Measurements from ENCODE around the gene ADCY5.
"Not testable (repeated sequence)": the region's sequence is repeated elsewhere in the genome, so short reads cannot be mapped to it uniquely, and the experiment has no call there.

The ADCY5 gene

DNA sequence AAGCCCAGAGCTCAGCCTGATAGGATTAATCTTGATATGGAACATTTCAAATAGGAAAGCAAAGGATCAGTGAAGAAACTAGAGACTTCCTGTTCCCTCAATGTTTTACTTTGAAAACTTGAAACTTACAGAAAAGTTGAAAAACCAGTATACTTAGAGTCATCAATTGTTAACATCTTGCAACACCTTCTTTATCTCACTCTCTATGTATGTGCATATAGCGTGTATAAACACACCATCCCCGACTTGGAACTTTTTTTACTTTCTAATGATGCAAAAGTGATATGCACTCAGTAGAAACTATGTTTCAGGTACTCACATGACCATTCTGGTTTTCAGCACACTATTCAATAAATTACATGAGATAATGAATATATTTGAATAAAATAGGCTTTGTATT, 186.7 kb downstream of the ADCY5 start:
- Histone ChIP-seq H3K27me3 (ENCODE audit: control insufficient read depth, insufficient read depth, low read length) (no peaks in the 10 kb centered on the region), H3K4me1 (ENCODE audit: control insufficient read depth, insufficient read depth, low read length) (no peaks in the 10 kb centered on the region), H3K4me2 (ENCODE audit: low read length) (no peak overlapping the region), H3K9ac (ENCODE audit: low read depth, low read length) (no peak overlapping the region), H3K36me3 (ENCODE audit: insufficient read depth, low read length) (peaks cover 3% of the 10 kb centered on the region), H3K4me3 (ENCODE audit: low read length) (no peak overlapping the region), H3K9me3 (replicated peaks; ENCODE audit: low read length) (no peaks in the 10 kb centered on the region)

DNA sequence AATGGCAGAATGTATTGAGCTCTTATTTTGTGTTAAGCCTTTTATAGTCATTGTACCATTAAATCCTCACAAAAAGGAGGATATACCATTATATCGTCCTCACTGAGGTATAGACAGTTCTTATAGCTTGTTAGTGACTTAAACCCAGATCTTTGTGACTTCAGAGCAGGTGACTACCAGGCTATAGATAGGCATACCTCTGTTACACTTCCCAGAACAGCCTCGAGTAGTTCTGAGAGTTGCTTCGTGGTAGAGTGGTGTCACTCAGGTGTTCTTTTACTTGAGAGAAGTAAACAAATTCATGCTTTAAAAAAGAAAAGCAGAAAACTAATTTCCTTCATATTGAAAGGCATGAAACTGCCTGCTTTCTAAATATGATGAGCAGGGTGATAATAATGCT, 187.2 kb downstream of the ADCY5 start:
- Histone ChIP-seq H3K9ac (ENCODE audit: low read depth, low read length) (no peak overlapping the region), H3K27me3 (ENCODE audit: control insufficient read depth, insufficient read depth, low read length) (no peaks in the 10 kb centered on the region), H3K4me1 (ENCODE audit: control insufficient read depth, insufficient read depth, low read length) (no peaks in the 10 kb centered on the region), H3K4me3 (ENCODE audit: low read length) (no peak overlapping the region), H3K36me3 (ENCODE audit: insufficient read depth, low read length) (peaks cover 3% of the 10 kb centered on the region), H3K4me2 (ENCODE audit: low read length) (no peak overlapping the region), H3K9me3 (replicated peaks; ENCODE audit: low read length) (no peaks in the 10 kb centered on the region)

DNA sequence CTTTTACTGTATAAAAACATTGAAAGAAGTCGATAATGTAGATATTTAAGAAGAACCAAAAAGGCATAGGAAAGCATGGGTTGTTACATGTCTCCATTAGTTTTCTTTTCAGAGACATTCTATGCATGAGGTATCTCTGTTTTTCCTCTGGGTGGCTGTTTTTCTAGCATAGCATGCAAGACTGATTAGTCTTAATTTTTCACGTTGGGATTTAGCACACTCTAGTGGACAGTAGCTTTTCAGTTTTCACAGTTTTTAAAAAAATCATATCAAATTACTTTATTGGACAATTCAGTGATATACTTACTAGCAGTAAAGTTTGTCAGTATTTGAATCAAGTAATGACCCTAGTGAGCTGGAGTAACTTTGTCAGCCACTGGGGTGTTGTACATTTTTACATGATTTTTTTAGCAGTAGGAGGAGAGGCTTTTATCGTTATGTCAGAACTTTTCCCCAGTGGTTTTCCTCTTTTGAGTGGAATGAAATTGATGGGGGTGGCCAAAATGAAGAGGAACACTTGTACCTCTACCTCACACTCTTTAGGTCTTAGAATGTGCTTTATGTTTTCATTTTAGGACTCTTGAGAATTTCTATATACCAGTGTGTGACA, 190.0 kb downstream of the ADCY5 start:
- no peaks in the 10 kb centered on the region for H3K27me3 ChIP-seq (ENCODE audit: control insufficient read depth, insufficient read depth, low read length)
- H3K9me3 ChIP-seq (replicated peaks; ENCODE audit: low read length), result no peaks in the 10 kb centered on the region
- H3K4me2 ChIP-seq (ENCODE audit: low read length), result no peak overlapping the region
- H3K36me3 ChIP-seq (ENCODE audit: insufficient read depth, low read length), result peaks cover under 1% of the 10 kb centered on the region
- no peaks in the 10 kb centered on the region for H3K4me1 ChIP-seq (ENCODE audit: control insufficient read depth, insufficient read depth, low read length)
- no peak overlapping the region for H3K4me3 ChIP-seq (ENCODE audit: low read length)
- no peak overlapping the region for H3K9ac ChIP-seq (ENCODE audit: low read depth, low read length)

DNA sequence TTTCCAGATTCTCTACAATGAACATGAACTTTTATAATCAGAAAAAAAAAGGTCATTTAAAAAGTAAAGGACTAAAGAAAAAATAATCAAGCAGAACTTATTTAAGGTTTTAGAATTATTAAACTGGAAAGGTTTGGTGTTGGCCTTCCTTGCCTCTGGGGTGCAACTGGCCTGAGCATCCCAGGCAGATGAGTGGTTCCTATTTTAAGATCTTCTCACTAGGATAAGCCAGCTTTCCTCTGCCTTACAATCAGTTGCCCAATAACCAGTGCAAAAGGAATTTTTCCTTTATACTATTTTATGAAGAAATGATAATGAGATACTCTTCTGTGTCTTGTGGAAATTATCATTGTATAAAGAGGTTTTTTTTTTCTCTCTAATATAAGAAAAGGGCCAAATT, 190.5 kb downstream of the ADCY5 start:
- Histone ChIP-seq H3K27me3 (ENCODE audit: control insufficient read depth, insufficient read depth, low read length) (no peaks in the 10 kb centered on the region), H3K4me2 (ENCODE audit: low read length) (no peak overlapping the region), H3K9ac (ENCODE audit: low read depth, low read length) (no peak overlapping the region), H3K4me3 (ENCODE audit: low read length) (no peak overlapping the region), H3K4me1 (ENCODE audit: control insufficient read depth, insufficient read depth, low read length) (no peaks in the 10 kb centered on the region), H3K36me3 (ENCODE audit: insufficient read depth, low read length) (no peaks in the 10 kb centered on the region), H3K9me3 (replicated peaks; ENCODE audit: low read length) (no peaks in the 10 kb centered on the region)

DNA sequence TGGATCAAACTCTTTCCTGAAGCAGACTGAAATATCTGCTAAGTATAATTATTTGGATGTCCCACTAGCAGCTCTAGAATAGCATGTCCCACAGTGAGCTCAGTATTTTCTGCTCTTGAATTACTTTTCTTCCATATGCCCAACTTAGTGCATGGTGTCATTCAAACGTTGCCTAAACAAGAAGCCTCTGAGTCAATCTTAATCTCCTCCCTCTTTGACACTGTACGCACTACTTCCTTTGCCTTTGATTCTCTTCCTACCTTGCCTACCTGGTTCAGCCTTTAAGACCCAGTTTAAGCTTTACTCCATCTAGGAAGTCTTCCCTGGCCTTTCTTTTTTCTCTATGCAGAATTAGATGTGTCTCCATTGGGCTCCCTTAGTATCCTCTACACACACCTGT, 192.6 kb downstream of the ADCY5 start:
- Histone ChIP-seq H3K27me3 (ENCODE audit: control insufficient read depth, insufficient read depth, low read length) (no peaks in the 10 kb centered on the region), H3K4me1 (ENCODE audit: control insufficient read depth, insufficient read depth, low read length) (no peaks in the 10 kb centered on the region), H3K9ac (ENCODE audit: low read depth, low read length) (no peak overlapping the region), H3K9me3 (replicated peaks; ENCODE audit: low read length) (no peaks in the 10 kb centered on the region), H3K36me3 (ENCODE audit: insufficient read depth, low read length) (peaks cover 7% of the 10 kb centered on the region), H3K4me2 (ENCODE audit: low read length) (no peak overlapping the region), H3K4me3 (ENCODE audit: low read length) (no peak overlapping the region)

DNA sequence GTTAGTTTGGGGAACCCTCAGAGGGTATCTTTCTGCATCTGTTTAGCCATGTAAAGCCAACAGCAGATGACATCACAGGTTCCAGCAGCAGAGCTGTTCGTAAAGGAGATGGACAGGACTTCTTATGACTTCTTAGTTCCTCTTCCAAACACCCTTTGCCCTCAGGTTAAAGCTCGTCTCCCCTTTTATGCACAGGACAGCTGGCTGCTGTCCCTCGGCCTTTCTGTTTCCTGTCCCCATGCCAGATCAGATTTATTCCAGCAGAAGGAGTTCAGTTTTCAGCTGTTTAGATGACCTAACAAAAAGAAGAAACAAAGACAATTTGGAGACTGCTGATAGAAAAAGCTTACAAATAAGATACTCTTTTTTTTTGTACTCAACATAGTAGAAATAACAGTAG, 202.0 kb downstream of the ADCY5 start:
- H3K4me1 ChIP-seq (ENCODE audit: control insufficient read depth, insufficient read depth, low read length), result no peaks in the 10 kb centered on the region
- no peak overlapping the region for H3K9ac ChIP-seq (ENCODE audit: low read depth, low read length)
- H3K27me3 ChIP-seq (ENCODE audit: control insufficient read depth, insufficient read depth, low read length), result no peaks in the 10 kb centered on the region
- no peak overlapping the region for H3K4me2 ChIP-seq (ENCODE audit: low read length)
- H3K9me3 ChIP-seq (replicated peaks; ENCODE audit: low read length), result no peaks in the 10 kb centered on the region
- H3K36me3 ChIP-seq (ENCODE audit: insufficient read depth, low read length), result peaks cover 9% of the 10 kb centered on the region
- H3K4me3 ChIP-seq (ENCODE audit: low read length), result no peak overlapping the region

DNA sequence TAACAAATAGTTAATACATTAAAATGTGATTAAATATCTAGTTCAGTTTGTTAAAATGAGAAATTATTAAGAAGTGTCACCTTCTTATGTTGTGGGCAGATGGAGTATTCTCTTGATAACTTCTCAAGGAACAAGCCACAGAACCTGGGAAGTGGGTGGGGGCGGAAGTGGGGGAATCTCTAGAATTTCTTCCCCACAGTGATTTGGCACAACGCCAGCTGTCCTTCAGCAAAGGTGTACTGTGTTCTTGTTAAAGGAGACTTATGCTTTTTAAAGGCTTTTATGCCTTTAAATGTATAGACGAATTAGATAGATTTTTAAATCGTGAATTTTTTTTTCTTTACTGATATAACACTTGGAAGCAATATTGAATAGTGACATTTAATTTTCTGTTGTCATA, 204.8 kb downstream of the ADCY5 start:
- H3K4me3 ChIP-seq (ENCODE audit: low read length), result no peak overlapping the region
- no peaks in the 10 kb centered on the region for H3K9me3 ChIP-seq (replicated peaks; ENCODE audit: low read length)
- H3K36me3 ChIP-seq (ENCODE audit: insufficient read depth, low read length), result peaks cover 9% of the 10 kb centered on the region
- no peak overlapping the region for H3K4me2 ChIP-seq (ENCODE audit: low read length)
- no peaks in the 10 kb centered on the region for H3K27me3 ChIP-seq (ENCODE audit: control insufficient read depth, insufficient read depth, low read length)
- H3K9ac ChIP-seq (ENCODE audit: low read depth, low read length), result no peak overlapping the region
- no peaks in the 10 kb centered on the region for H3K4me1 ChIP-seq (ENCODE audit: control insufficient read depth, insufficient read depth, low read length)

DNA sequence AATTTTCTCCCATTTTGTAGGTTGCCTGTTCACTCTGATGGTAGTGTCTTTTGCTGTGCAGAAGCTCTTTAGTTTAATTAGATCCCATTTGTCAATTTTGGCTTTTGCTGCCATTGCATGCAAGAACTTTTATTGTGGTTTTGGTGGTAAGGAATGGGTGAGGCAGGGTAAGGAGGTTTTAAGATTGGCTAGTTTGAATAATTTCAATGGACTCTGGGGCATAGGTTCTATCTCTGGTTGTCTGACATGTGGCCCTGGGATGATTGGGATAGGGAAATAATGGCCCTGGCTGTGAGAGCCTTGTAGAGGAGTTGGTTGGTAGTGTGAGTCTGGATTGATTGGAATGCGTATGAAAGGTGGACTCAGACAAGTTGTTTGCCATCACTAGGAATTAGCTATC, 209.1 kb downstream of the ADCY5 start:
- no peaks in the 10 kb centered on the region for H3K27me3 ChIP-seq (ENCODE audit: control insufficient read depth, insufficient read depth, low read length)
- no peak overlapping the region for H3K4me3 ChIP-seq (ENCODE audit: low read length)
- peaks cover 6% of the 10 kb centered on the region for H3K36me3 ChIP-seq (ENCODE audit: insufficient read depth, low read length)
- no peak overlapping the region for H3K9ac ChIP-seq (ENCODE audit: low read depth, low read length)
- no peaks in the 10 kb centered on the region for H3K9me3 ChIP-seq (replicated peaks; ENCODE audit: low read length)
- no peaks in the 10 kb centered on the region for H3K4me1 ChIP-seq (ENCODE audit: control insufficient read depth, insufficient read depth, low read length)
- no peak overlapping the region for H3K4me2 ChIP-seq (ENCODE audit: low read length)

DNA sequence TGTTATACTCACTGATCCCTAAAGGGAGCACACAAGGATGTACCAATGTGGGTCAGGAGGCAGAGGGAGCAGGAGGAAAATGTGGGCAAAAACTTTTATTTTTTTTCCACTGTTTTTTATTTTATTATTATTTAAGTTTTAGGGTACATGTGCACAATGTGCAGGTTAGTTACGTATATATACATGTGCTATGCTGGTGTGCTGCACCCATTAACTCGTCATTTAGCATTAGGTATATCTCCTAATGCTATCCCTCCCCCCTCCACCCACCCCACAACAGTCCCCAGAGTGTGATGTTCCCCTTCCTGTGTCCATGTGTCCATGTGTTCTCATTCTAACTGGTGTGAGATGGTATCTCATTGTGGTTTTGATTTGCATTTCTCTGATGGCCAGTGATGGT, 209.7 kb downstream of the ADCY5 start:
- H3K27me3 ChIP-seq (ENCODE audit: control insufficient read depth, insufficient read depth, low read length); H3K9me3 ChIP-seq (replicated peaks; ENCODE audit: low read length); H3K36me3 ChIP-seq (ENCODE audit: insufficient read depth, low read length); H3K9ac ChIP-seq (ENCODE audit: low read depth, low read length); H3K4me3 ChIP-seq (ENCODE audit: low read length); H3K4me1 ChIP-seq (ENCODE audit: control insufficient read depth, insufficient read depth, low read length); H3K4me2 ChIP-seq (ENCODE audit: low read length): not testable (repeated sequence)

DNA sequence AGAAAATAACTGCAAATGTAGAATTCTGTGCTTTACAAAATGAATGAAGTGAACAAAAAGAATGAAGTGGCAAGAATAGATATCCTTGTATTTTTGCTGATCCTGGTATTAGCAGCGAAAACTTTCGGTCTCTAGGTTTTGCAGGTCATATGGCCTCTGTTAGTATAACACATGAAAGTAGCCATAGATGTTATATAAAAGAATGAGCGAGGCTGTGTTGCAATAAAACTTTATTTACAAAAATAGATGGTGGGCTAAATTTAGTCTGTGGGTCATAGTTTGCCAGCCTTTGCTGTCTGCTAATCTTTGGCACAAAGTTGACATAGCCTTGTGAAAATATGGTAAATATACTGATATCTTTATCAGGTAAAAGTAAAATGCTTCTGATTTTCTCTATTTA, 212.0 kb downstream of the ADCY5 start:
- Histone ChIP-seq H3K9ac (ENCODE audit: low read depth, low read length) (no peak overlapping the region), H3K4me3 (ENCODE audit: low read length) (no peak overlapping the region), H3K4me2 (ENCODE audit: low read length) (no peak overlapping the region), H3K9me3 (replicated peaks; ENCODE audit: low read length) (no peaks in the 10 kb centered on the region), H3K36me3 (ENCODE audit: insufficient read depth, low read length) (peaks cover 6% of the 10 kb centered on the region), H3K27me3 (ENCODE audit: control insufficient read depth, insufficient read depth, low read length) (no peaks in the 10 kb centered on the region), H3K4me1 (ENCODE audit: control insufficient read depth, insufficient read depth, low read length) (no peaks in the 10 kb centered on the region)
